HG02763 (cell line): ENCODE data around the gene PRMT3.
"Not testable (repeated sequence)": the region's sequence is repeated elsewhere in the genome, so short reads cannot be mapped to it uniquely, and the experiment has no call there.

ENCODE experiments used
- ATAC-seq: cut with Tn5 transposase; IDR thresholded peaks from one replicate; pipeline ENCODE4 v1.9.1; 2021; ENCODE audit warnings: mild to moderate bottlenecking, moderate library complexity; ENCODE audit not compliant: unreplicated experiment

PRMT3 gene

GRCh38 chr11:20387261-20388095, at the start of gene PRMT3:
TSS of gene PRMT3 (plus strand) at chr11:20387716. CDS start at chr11:20387747, 31 bp downstream.
- ATAC-seq, result peak; percentile 78

GRCh38 chr11:20342347-20343141, 45.0 kb upstream of the PRMT3 start:
- no peak for ATAC-seq

- no peak for ATAC-seq
Observed at GRCh38 chr11:20351136-20351535, 36.4 kb upstream of the PRMT3 start.

GRCh38 chr11:20351751-20352262, 35.7 kb upstream of the PRMT3 start:
- ATAC-seq, result no peak

- no peak for ATAC-seq
Observed at GRCh38 chr11:20353829-20354434, 33.6 kb upstream of the PRMT3 start.

- peak; percentile 72 for ATAC-seq
Observed at GRCh38 chr11:20355221-20356219, 32.0 kb upstream of the PRMT3 start.

GRCh38 chr11:20357150-20357549, 30.4 kb upstream of the PRMT3 start:
- ATAC-seq, result no peak

GRCh38 chr11:20360650-20361049, 26.9 kb upstream of the PRMT3 start:
- ATAC-seq, result no peak

GRCh38 chr11:20362481-20362880, 25.0 kb upstream of the PRMT3 start:
- ATAC-seq, result no peak

GRCh38 chr11:20363149-20363499, 24.4 kb upstream of the PRMT3 start:
- no peak for ATAC-seq

GRCh38 chr11:20363500-20364340, 23.8 kb upstream of the PRMT3 start, which contains the start of gene HTATIP2:
TSS of gene HTATIP2 (plus strand) at chr11:20363714. CDS start at chr11:20364238, 524 bp downstream.
- peak; percentile 95 for ATAC-seq

GRCh38 chr11:20364341-20364792, 23.1 kb upstream of the PRMT3 start:
- no peak for ATAC-seq

- not testable (repeated sequence) for ATAC-seq
Observed at GRCh38 chr11:20365465-20365864, 22.1 kb upstream of the PRMT3 start.

GRCh38 chr11:20367313-20367948, 20.1 kb upstream of the PRMT3 start:
- ATAC-seq, result no peak

- no peak for ATAC-seq
Observed at GRCh38 chr11:20368438-20368837, 19.1 kb upstream of the PRMT3 start.

GRCh38 chr11:20369826-20370225, 17.7 kb upstream of the PRMT3 start:
- ATAC-seq, result no peak

GRCh38 chr11:20372081-20372626, 15.4 kb upstream of the PRMT3 start:
- no peak for ATAC-seq

- ATAC-seq, result no peak
Observed at GRCh38 chr11:20373147-20373546, 14.4 kb upstream of the PRMT3 start.
